Measurements from ENCODE around the gene CDH13.

- TF ChIP-seq ZBTB21 (tag by site-specific recombination; IDR thresholded peaks at IDR 0.05): no peak
- TF ChIP-seq SP2 (tag by site-specific recombination; IDR thresholded peaks at IDR 0.05): no peak
- no peak for TF ChIP-seq ATF2 (tag by site-specific recombination; IDR thresholded peaks at IDR 0.05; ENCODE audit: low read depth)
- TF ChIP-seq ZNF16 (tag by site-specific recombination; IDR thresholded peaks at IDR 0.05; ENCODE audit: low read depth): no peak
Measured at GRCh38 chr16:83568345-83568744, 941.6 kb downstream of the CDH13 start.

Measured in HEK293 (cell line).